Measurements from ENCODE around the gene CTBP1. TPM values are rescaled to one million over a fixed set of nuclear protein-coding genes. Genes with fewer than 3 reads are reported as not detected.

CTBP1 gene
- total and polyA plus RNA-seq, 2 experiments from 2014 or later, result 74.0 to 192 TPM

GRCh38 chr4:1216869-1217294 lies 32.0 kb downstream of the CTBP1 start (continued):
- TF ChIP-seq ZNF462 (CRISPR knock-in tag; IDR thresholded peaks at IDR 0.05), result no peak
- TF ChIP-seq NANOG (IDR thresholded peaks at IDR 0.05; ENCODE audit: borderline replicate concordance), result no peak

GRCh38 chr4:1216076-1216614 lies 32.8 kb downstream of the CTBP1 start:
- Histone ChIP-seq H3K4me2 (no peak overlapping the region), H3K79me2 (replicated peaks; ENCODE audit: insufficient read depth) (no peaks in the 10 kb centered on the region; the same call in 1 of the 2 replicates), H3K27ac (ENCODE audit: low read depth) (no peak overlapping the region), H3K9me2 (ENCODE audit: insufficient read depth) (no peaks in the 10 kb centered on the region), H3K4me3 (no peak overlapping the region), H3K36me3 (ENCODE audit: insufficient read depth) (no peaks in the 10 kb centered on the region; the same call in 1 of the 2 replicates), H3K27me3 (ENCODE audit: insufficient read depth) (no peaks in the 10 kb centered on the region), H2AFZ (no peak overlapping the region), H4K20me1 (replicated peaks; ENCODE audit: insufficient read depth) (peaks cover 14% of the 10 kb centered on the region; the same call in 1 of the 2 replicates), H3K4me1 (ENCODE audit: insufficient read depth) (no peaks in the 10 kb centered on the region), H3F3A (replicated peaks; ENCODE audit: low read depth) (no peaks in the 10 kb centered on the region)
- H3K4me3 Mint-ChIP-seq, result no peak overlapping the region
- no peaks in the 10 kb centered on the region for H3K9me3 Mint-ChIP-seq
- no peak for DNase-seq (ENCODE audit: low spot score)
- H3K27ac Mint-ChIP-seq, result no peak overlapping the region
- H3K36me3 Mint-ChIP-seq (ENCODE audit: low read depth), result peaks cover 36% of the 10 kb centered on the region
- ATAC-seq, result no peak
- no peaks in the 10 kb centered on the region; the same call in 2 of the 3 replicates for H3K4me1 Mint-ChIP-seq
- H3K27me3 Mint-ChIP-seq (ENCODE audit: insufficient read depth, low read depth, poor library complexity), result peaks cover 5% of the 10 kb centered on the region
- no peak for TF ChIP-seq REST (IDR thresholded peaks at IDR 0.05; ENCODE audit: unreplicated experiment)
- TF ChIP-seq STAT1 (IDR thresholded peaks at IDR 0.05; ENCODE audit: unreplicated experiment), result no peak
- TF ChIP-seq ZNF114 (CRISPR knock-in tag; IDR thresholded peaks at IDR 0.05), result no peak
- TF ChIP-seq ZNF462 (CRISPR knock-in tag; IDR thresholded peaks at IDR 0.05), result no peak

Data from GM23338 (cell line).